D721Med (cell line): ENCODE results near the gene ANO9.

Experiments used
- DNase-seq: peaks from one replicate; pipeline ENCODE4 v3.0.0; 2011; ENCODE audit warnings: low spot score; ENCODE audit not compliant: insufficient read length
- FAIRE-seq: peaks from 2 replicates; lab custom pipeline; 2011; peaks lifted over from hg19 to GRCh38; lab: Jason Lieb, UNC
- TF ChIP-seq, protein P1 (sequence below): IDR thresholded peaks from 2 replicates; pipeline ENCODE4 v1.5.1; 2012; ENCODE audit warnings: mild to moderate bottlenecking, control low read depth; ENCODE audit not compliant: insufficient read depth; ENCODE audit errors: missing control alignments

ANO9 gene

DNA sequence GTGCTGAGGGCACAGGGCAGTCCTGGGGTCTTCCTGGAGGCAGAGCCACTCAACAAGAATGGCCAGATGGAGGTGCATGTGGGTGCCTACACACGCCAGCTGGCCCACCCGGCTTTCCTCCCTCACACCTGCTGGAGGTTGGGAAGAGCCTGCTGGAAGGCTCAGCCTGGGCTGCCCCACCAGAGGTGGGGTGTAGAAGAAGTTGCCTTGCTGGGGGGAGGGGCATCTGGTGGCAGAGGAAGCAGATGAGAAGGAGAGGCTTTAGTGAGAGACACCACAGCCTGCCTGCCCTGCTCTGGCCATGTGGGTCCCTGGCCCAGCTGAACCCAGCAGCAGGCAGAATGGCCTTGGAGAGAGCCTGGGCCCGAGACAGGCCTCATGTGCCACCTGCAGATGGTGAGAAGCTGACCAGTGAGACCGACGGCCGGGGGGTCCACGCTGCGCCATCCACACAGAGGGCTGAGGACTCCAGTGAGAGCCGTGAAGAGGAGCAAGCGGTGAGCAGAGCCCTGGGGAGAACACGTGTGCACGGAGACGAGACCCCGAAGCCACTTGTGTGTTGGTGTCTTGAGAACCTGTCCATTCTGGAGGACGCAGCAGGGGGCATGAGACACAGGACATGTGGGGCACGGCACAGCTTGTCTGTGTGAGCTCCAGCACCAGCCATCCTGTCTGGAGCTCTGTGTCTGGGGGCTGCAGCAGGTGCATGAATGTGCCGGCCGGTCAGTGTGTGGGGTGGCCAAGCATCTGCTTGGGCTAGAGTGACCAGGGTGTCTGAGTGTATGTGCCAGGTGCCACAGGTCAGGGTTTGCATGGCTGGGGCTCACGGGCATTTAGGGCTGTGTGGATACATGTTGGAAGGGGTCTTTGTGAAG lies 69.9 kb downstream of the ANO9 start:
- DNase-seq, result no peak
- no peak for FAIRE-seq
- TF ChIP-seq, protein P1, sequence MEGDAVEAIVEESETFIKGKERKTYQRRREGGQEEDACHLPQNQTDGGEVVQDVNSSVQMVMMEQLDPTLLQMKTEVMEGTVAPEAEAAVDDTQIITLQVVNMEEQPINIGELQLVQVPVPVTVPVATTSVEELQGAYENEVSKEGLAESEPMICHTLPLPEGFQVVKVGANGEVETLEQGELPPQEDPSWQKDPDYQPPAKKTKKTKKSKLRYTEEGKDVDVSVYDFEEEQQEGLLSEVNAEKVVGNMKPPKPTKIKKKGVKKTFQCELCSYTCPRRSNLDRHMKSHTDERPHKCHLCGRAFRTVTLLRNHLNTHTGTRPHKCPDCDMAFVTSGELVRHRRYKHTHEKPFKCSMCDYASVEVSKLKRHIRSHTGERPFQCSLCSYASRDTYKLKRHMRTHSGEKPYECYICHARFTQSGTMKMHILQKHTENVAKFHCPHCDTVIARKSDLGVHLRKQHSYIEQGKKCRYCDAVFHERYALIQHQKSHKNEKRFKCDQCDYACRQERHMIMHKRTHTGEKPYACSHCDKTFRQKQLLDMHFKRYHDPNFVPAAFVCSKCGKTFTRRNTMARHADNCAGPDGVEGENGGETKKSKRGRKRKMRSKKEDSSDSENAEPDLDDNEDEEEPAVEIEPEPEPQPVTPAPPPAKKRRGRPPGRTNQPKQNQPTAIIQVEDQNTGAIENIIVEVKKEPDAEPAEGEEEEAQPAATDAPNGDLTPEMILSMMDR, result no peak

DNA sequence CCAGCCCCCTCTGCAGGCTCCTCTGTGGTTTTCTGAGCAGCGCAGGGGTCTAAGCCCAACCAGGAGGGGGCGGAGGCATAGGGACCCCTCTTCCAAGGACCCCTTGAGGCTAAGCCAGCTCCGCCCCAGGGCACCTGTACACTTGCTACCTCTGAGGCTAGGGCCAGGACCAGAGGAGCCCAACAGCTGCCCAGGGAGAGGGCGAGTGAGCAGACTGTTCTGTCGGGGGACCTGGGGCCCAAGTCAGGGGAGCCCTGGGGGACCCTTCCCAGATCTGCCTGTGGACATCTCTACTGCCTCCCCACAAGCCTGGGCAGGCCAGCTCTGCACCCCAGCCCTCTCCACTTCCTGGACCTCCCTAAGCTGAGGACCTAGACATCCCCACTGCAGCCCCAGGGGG lies 70.8 kb downstream of the ANO9 start:
- DNase-seq, result no peak
- TF ChIP-seq, protein P1, result no peak
- no peak for FAIRE-seq

DNA sequence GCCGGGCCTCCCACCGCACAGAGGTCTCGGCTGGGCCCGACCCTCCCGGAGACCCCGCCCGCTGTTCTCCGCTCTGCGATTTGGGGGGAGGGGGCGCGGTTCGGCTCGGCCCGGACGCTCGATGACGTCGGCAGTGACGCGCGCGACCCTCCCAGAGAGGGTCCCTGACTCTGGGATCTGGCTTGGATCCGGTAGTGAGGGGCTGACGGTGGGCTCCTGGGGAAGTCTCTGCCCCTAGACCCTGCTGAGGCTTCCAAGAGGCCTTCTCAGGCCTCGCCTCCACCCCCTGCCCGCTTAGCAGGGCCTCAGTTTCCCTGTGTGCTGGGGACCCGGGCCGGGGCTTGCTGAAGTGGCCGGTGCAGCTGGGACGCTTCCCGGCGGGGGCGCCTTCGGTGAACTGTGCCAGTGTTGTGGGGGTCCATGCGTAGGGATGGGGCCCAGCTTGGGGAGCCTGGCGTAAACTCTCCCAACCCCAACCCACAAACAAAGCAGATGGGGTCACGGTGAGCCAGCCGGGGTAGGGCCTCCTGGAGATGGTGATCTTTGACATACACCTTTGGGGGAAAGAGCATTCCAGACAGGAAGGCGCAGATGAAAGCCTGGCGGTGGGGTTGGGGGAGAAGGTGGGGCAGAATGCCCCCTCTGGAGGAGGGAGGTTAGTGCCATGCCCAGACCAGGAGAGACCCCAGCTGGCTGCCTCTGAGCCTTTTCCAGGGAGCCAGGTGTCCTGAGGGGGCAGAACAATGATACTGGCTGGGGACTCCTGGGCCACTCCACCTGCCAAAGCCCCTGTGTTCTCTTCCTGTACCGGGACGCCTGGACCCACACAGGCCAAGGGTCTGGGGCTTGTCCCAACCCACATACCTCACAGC lies 71.5 kb downstream of the ANO9 start:
- TF ChIP-seq, protein P1, result no peak

DNA sequence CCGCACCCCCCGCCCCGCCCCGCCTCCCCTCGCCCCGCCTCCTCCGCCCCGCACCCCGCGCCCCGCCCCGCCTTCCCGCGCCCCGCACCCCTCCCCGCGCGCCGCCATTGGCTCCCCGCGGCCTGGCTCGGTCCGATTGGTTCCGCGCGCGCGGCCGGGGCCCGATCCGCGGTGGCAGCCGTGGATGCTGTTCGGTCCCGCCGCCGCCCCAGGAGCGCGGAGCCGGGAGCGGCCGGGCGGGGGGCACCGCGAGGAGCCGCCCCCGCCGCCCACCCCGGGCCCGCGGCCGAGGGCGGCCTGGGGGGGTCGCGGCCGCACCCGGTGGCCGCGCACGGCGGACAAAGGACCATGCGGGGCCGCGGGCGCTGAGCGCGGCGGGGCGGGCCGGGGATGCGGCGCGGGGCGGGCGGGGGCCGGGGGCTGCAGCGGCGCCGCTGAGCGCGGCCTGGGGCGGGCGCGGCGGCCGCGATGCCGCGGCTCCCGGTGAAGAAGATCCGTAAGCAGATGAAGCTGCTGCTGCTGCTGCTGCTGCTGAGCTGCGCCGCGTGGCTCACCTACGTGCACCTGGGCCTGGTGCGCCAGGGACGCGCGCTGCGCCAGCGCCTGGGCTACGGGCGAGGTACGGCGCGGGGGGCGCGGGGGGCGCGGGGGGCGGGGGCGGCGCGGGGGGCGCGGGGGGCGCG lies 72.3 kb downstream of the ANO9 start, which contains the start of gene B4GALNT4:
Gene B4GALNT4 (plus strand): TSS at position 164 of the 683 bp plus-strand sequence. CDS start 305 bp downstream, at position 469.
- peak; percentile 63 for DNase-seq
- TF ChIP-seq, protein P1, result no peak
- FAIRE-seq, result no peak

More for the DNA sequence above, 71.5 kb downstream of the ANO9 start:
- FAIRE-seq (no peak), DNase-seq (no peak)

DNA sequence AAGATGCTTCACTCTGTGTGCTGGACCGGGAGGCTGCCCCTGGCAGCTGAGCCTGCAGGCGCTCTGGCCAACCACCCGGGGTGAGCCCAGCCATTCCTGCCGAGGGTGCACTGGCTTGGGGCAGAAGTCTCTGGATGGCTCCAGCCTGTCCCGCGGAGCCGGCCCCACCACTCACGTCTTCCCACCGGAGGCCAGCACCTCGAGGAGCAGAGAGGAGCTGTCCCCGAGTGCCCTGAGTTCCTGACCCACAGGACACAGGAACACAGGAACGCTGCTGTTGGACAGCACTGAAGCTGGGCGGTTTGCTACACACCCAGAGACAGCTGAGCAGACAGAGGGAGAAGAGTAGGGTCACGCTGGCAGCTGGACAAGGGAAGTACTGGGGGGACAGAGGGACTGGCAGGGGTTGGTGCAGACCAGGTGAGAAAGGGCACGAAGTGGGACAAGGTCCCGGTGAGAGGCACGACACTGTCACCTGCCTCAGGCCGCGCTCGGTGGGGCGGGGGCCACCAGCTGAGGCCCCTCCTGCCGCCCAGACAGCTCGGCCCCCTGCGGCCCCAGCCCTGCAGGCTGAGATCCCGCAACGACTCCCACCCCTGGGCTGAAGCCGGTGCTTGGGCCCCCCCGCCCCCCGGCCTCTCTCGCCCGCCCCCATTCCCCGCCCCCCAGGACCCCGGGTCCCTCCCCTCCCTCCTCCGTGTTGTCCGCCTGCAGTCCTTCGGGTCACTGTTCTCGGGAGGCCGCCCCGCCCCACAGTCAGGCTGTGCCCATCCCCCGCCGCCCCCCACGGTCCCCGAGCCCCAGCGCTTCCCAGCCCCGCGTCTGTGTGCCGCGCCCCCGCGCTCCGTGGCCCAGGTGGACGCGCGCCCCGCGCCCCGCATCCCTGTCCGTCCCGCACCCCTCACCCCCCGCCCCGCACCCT lies 73.1 kb downstream of the ANO9 start:
- no peak for DNase-seq
- no peak for FAIRE-seq
- TF ChIP-seq, protein P1, result no peak

DNA sequence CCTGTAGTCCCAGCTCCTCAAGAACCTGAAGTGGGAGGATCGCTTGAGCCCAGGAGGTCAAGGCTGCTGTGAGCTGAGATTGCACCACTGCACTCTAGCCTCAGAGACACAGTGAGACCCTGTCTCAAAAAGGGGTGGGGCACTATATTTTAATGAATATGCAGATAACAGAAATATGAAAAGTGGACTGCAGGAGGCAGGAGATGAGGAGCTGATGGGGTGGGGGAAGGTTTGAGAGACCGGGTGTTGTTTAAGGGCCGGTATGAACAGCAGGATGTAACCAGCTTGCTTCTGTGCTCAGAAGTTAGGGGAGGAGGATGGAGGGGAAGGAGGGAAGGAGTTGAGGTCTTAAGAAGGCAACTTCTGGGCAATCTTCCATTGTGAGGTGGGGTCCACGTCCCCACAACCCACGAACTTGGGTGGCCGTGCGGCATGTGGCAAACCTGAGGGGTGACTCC lies 73.8 kb downstream of the ANO9 start:
- FAIRE-seq (no peak), DNase-seq (no peak)
- TF ChIP-seq, protein P1, result no peak
